ENCODE data around the gene CLIC6. TPM values are rescaled to one million over a fixed set of nuclear protein-coding genes. Genes with fewer than 3 reads are reported as not detected.
"Not testable (repeated sequence)": the region's sequence is repeated elsewhere in the genome, so short reads cannot be mapped to it uniquely, and the experiment has no call there.

The CLIC6 gene
- total RNA-seq, 1 donor from 2014 or later = 0.16 TPM

DNA sequence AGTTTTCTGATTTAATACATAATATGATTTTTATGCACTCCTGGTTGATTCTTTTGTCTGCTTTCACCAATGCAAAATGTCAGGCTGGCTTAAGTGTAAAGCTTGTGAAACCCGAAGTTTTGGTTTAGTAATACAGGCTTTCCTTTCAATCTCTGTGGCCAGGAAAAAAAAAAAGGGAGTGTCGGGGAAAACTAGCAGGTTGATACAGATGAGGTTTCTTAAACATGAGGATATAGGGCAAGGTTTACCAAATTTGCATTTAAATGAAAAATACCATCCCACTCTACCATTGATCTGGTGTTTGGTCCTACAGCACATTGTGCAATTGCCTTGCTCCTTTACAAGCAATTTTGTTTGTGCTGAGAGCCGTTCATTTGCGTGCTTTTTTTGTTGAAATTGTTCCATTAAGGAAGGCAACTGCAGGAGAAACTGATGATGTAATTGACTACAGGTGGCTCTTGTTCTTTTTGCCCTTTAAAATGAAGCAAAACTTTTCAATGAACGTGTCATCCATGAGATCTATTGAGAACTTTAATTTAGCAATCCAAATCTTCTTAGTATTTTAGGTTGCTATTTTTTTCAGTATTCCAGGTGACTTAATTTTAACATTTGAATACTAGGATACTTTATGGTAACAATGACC, 22.7 kb downstream of the CLIC6 start:
- intact Hi-C loops (cut with micrococcal nuclease) = loop anchor here (5.0 kb wide), 1 partner anchor 711 kb away; no protein-coding TSS in a partner anchor

DNA sequence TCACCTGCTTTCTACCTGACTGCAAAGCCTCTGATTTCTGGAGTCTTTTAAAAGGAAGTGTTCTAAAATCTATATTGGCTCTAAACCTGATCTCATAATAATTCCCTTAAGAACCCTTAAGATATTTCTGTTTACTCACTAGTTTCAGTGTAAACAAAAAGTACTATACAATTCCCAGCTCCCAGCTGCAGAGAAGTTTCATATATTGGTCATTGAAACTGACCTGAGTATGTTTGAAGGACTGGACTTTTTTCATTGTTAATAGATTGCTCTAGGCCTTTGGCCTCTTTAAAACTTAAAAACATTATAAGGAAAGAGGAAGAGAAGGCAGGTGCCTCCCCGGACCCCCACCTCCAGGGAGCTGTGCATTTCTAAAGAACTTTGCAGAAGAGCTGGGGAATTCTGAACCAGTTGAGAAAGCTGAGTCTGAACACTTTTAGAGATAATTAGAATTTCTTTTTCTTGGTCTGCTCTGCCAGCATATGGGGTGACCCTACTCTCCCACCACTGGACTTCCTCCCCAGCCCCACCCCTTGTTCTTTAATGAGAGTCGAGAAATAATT, 23.7 kb downstream of the CLIC6 start:
- intact Hi-C loops (cut with micrococcal nuclease) = loop anchor here (1.0 to 5.0 kb wide), 3 partner anchors 710 to 1336 kb away; no protein-coding TSS in a partner anchor

DNA sequence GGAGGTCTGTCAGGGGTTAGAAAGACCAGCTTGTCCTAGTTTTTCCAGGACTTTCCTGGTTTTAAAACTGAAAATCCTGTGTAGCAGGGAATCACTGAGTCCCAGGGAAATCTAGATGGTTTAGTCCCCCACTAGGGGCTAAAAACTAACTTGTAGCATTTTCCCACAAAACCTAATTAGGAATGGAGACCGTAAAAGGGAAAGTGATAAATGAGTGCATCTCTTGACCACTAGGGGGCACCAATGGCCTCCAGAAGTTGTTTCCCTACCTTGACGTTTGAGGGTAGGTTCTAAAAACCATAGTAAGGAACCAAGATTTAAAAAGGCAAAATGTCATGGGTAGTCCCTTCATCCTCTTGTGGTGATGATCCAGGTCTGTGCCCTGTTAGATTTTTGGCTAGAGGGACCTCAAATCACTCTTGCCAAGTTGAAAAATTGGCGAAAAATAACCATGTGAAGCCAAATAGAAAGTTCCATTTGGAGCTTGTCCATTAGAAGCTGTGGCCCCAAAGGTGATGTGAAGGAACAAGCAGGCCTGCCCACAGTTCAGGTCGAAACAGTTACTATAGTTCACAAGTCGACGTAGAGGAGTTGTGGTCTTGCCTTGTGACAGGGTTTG, 24.5 kb downstream of the CLIC6 start:
- intact Hi-C loops (cut with micrococcal nuclease) = loop anchor here (1.0 to 5.0 kb wide), 3 partner anchors 709 to 1335 kb away; no protein-coding TSS in a partner anchor

DNA sequence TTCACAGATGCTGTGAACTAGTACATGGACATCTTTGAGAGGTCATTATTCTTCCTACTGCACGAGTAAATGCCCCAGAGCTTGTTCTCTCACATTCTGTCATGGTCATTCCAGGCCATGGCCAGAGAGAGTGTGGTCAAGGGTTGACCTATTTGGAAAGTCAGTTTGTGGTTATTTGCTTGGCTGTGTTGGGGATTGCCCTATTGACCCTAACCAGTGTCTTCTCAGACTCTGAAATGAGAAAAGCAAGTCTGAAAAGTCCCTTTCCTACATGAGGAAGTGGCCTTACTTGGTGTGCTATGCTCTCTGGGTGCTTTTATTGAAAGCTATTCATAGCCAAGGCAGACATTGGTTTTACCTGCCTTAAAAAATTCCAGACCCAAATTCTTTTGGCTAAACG, 26.6 kb downstream of the CLIC6 start:
- intact Hi-C loops (cut with micrococcal nuclease) = no loop called here

DNA sequence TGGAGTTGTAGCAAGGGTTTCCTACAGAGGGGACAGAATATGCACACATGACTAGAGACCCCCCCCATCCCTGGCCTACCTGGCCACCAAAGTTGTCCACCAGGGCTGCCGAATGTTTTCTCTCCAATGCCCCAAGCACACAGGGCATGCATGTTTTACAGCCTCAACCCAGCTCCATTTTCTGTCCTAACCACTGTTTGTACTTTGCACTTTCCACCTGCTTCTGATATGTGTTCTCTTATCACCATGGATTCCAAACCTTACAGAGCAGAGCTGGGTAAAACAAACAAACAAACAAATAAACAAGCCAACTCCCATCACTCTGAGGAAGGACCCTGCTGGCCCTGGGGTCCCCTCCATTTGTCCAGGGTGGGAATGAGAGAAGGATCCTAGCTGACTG, 27.3 kb downstream of the CLIC6 start:
- intact Hi-C loops (cut with micrococcal nuclease) = no loop called here

- intact Hi-C loops (cut with micrococcal nuclease) = no loop called here
Observed at GRCh38 chr21:34697826-34698225, 29.0 kb downstream of the CLIC6 start.

DNA sequence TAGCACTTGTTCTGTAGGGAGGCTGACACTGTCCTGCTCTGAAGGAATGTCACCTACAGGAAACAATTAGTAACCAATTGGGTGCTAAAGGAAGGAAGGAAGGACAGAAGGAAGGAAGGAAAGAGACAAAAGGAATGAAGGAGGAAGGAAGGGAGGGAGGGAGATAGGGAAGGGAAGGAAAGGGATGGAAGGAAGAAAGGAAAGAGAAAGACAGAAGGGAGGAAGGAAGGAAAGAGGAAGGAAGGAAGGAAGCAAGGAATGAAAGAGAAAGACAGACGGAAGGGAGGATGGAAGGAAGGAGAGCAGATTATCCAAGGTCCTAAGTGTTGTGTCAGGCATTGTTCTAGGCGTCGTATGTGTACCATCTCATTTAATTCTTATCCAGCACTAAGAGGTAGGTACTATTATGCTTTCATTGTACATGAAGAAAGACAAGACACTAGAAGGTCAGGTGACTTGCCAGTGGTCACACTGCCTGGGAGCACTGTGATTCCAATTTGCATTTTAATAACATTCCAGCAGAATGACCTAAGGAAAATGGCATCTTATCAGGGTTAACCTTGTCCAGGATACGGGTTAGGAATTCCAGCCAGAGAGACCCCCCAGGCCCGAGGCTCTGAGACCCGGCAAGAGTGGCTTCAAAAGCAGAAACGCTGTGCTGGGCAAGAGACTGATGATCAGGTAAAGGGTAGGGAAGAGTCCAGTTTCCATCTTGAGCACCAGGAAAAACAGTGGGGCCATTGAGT, 29.6 kb downstream of the CLIC6 start:
- intact Hi-C loops (cut with micrococcal nuclease) = no loop called here

GRCh38 chr21:34700605-34701004, 31.8 kb downstream of the CLIC6 start:
- intact Hi-C loops (cut with micrococcal nuclease) = no loop called here

DNA sequence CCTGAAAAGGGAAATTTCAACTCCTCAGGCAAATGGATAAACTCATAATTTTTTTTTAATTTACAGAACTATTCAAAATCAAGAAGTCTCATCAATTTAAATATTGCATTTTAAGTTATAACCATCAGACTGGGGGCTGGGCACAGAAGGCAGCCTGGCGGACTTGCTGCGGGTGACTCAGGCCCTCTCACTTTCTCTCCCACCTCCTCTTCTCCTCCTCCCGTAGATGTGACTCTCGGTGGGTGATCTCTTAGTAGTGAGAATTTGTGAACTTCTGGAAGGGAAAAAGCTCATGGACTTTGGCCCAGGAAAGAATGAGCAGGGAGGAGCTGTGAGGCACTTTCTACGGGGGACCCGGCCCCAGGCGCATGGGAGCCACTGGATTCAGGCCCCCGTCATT, 32.9 kb downstream of the CLIC6 start:
- intact Hi-C loops (cut with micrococcal nuclease) = no loop called here

DNA sequence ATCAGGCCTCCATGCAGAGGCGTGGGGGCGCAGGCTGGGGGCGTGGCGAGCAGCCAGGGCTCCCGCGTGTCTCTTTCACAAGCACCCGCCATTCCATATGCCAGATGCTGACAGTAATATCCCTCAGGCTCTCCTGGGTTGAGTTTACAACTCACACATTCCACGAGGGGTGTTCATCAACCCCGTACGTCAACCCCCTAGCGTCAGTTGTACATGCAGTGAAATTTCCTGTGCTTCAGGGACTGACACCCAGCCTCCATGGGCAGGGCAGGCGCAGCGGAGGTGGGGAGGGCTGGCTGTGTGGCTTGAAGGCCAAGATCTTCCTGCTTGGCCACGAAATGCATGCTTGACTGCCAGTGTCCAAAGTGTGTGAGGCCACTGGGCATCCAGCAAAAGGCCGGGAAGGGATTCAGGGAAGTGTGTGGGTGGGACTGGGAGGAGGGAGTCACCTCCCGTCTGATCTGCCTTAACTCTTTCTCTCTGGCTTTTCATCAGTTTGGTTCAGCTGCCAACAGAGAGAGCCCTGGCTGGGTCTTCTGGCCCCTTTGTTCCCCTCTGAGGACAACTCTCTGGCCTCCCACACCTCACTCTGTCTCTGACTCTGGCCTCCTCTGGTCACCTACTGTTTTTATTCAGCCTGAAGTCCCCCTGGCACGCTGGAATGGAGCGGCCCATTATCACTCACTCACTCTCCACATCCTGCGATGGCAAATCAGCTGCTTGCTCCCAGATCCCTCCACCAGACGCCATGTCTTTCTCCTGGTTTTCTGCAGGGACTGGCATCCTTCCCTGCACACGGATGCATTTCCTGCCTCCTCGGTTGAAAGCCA, 33.8 kb downstream of the CLIC6 start:
- intact Hi-C loops (cut with micrococcal nuclease) = no loop called here

- intact Hi-C loops (cut with micrococcal nuclease) = no loop called here
Observed at GRCh38 chr21:34703571-34703970, 34.8 kb downstream of the CLIC6 start.

DNA sequence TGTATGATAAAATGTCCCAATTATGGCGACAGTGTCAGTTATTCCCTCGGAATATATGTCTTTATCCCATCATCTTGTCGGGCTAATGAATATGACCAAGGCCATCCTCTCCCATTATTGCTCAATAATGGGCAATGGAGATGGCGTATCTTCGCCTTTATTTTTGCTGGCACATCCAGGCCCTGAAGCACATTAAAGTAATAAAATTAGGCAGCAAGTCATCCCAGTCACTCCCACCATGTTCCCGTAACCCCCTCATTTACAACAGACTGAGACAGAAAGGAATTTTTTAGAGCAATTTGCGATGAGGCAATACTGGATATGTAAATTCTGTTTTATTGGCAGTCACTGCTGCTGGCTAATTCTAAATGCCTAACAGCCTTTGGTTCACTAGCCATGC, 35.3 kb downstream of the CLIC6 start:
- intact Hi-C loops (cut with micrococcal nuclease) = no loop called here

GRCh38 chr21:34705011-34705410, 36.2 kb downstream of the CLIC6 start:
- intact Hi-C loops (cut with micrococcal nuclease) = loop anchor here (5.0 kb wide), 1 partner anchor 1407 kb away; no protein-coding TSS in a partner anchor

GRCh38 chr21:34706337-34706736, 37.5 kb downstream of the CLIC6 start:
- intact Hi-C loops (cut with micrococcal nuclease) = loop anchor here (5.0 kb wide), 1 partner anchor 1406 kb away; no protein-coding TSS in a partner anchor

DNA sequence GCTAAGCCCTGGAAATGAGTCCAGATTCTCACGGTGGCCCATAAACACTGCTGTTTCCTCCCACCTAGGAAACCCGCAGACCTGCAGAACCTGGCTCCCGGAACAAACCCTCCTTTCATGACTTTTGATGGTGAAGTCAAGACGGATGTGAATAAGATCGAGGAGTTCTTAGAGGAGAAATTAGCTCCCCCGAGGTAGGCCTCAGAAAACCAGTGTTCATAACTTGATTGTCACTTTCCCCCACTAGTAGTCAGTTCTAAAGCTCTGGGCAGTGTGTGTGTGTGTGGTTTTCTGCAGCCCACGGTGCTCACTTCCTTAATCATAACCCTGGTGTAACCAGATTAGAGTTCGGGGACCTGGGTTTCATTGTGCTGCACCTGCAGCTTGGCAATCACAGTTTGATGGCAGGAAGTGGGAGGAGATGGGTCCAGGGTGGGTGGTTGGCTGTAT, 39.1 kb downstream of the CLIC6 start:
- intact Hi-C loops (cut with micrococcal nuclease) = loop anchor here (5.0 kb wide), 1 partner anchor 1404 kb away; no protein-coding TSS in a partner anchor

- intact Hi-C loops (cut with micrococcal nuclease) = no loop called here
Observed at GRCh38 chr21:34713621-34714020, 44.8 kb downstream of the CLIC6 start.

DNA sequence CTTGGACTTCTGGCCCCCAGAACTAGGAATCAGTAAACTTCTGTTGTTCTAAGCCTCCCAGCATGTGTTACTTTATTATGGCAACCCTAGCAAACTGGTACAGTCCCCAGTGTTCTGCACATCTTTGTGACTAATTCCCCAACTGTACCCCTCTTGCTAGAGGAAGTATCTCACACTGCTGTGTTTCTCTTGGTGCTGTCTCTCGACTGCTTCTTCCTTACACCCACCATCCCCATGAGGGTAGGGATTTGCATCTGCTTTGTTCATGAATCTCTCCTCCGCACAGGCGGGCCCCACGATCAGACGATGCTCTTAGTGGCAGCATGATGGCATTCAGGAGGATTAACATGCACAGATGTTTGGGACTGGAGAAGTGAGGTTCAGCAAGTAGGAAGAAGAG, 46.7 kb downstream of the CLIC6 start:
- intact Hi-C loops (cut with micrococcal nuclease) = no loop called here

DNA sequence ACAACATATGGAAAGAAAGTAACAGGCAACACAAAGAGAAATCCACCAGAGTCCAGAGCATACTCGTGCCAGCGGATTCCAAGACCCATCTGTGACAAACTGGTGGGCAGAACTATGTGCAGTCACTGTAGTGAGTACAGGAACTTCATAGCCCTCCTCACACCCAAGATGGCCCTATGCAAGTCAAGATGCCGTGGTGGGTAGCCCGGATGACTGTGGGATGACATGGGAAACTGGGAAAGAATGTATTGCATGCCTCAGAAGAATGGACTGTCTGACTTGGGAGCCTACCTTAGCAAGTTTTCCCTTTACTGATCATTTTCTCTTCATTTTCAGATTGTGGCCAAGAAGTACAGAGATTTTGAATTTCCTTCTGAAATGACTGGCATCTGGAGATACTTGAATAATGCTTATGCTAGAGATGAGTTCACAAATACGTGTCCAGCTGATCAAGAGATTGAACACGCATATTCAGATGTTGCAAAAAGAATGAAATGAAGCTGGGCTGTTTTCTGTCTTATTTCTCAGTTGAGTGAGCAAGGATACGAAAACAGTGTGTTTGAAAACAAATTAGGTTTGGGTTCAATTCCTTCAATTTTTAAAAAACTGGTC, 47.3 kb downstream of the CLIC6 start:
- intact Hi-C loops (cut with micrococcal nuclease) = no loop called here

GRCh38 chr21:34718529-34718928, 49.7 kb downstream of the CLIC6 start:
- intact Hi-C loops (cut with micrococcal nuclease) = not testable (repeated sequence)

DNA sequence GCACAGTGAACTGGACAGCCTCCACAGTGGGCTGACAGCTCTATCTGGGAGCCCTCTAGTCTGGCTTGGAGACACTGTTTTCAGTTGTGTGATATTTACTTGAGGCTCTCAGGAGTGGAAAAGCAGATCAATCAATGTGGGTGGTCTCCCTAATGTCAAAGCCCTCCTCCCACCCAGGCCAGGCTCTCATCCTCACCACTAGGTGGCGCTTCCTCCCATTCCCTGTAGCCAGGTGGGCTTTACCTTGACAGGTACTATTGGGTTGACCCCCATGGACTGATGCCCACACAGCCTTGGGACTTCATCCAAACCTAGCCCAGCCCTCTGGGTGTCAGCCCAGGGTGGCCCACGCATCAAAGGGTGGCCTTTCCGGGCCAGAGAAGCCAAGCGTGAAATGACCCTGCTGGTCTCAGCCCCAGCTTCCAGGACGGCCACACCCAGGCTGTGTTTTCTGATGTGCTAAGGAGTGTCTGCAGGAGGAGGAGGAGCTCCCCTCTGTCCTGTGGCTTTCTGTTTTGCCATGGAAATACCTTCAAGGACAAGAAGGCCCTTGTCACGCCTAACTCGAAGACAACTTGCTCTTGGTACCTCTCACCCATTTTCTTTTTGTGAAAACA, 54.0 kb downstream of the CLIC6 start:
- intact Hi-C loops (cut with micrococcal nuclease) = no loop called here
